LHCN-M2 (cell line): Measurements from ENCODE around the gene WDR5. TPM values are rescaled to one million over a fixed set of nuclear protein-coding genes. Genes with fewer than 3 reads are reported as not detected.

Source experiments
- DNase-seq: peaks from one replicate; pipeline ENCODE4 v3.0.0-alpha.2; 2012; ENCODE audit warnings: low read depth
- total RNA-seq: library from RNA; depleted of rRNA; stranded (reverse); fragments of >200 nt; gene quantifications from 2 replicates; pipeline ENCODE4 v1.2.3, GENCODE V29; 2014

The WDR5 gene
- total RNA-seq, 1 experiment from 2014 or later: 38.6 TPM

DNA sequence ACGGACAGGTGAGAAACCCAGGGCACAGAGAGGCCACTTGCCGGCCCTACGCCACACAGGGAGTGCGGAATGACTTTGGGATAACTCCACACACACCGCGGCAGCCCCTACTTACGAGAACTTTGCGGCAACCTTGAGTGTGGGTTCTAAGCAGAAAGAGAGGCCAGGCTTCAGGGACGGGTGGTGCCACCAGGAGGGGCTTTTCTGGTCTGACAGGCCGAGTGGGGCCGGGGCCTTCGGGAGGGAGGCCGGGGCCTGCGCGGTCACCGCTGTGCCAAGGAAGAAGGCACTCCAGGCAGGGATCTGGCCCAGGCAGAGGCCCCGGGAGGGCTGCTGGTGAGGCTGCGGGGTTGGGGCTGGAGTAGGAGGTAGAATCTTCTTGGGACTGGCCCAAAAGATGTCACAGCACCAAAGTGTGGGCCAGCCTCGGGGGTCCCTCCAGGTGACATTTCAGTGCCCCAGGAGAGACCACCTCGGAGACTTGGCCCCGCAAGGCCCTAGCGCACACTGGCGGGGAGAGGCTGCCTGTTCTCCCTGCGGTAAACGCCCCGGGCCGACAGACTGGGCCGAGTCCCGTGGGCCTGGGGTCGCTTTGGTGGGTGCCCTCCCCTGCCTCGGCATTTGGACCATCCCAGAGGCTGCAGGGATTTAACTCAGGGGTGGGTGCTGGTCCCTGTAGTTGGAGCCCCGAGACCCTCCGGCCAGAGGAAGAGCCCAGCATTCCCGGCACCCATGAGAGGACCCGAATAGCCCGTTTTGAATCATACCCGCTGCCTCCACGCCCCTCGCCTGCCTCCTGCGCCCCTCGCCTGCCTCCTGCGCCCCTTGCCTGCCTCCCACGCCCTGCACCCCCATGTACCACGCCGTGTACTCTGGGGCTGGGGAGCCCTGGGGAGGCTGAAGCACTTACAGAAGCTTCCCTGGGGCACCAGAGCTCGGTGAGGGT is 37.5 kb downstream of the WDR5 start:
- DNase-seq: no peak

DNA sequence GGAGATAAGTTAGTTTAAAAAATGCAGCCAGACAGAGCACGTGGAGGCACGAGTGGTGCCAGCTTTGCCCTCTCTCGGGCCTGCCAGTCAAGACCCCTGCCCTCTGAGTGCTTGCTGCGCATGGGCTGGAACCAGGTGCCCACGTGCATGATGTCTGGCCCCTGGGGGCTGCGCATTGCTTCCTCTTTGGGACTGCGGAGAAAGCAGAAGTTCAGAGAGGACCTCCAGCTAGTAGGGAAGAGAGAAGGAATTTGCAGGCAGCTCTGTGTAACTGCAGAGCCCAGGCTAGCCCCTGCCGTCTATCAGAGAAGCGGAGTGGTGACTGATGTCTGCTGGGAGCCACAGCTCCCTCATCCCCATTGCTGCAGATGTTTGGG is 38.2 kb downstream of the WDR5 start:
- DNase-seq: no peak

DNA sequence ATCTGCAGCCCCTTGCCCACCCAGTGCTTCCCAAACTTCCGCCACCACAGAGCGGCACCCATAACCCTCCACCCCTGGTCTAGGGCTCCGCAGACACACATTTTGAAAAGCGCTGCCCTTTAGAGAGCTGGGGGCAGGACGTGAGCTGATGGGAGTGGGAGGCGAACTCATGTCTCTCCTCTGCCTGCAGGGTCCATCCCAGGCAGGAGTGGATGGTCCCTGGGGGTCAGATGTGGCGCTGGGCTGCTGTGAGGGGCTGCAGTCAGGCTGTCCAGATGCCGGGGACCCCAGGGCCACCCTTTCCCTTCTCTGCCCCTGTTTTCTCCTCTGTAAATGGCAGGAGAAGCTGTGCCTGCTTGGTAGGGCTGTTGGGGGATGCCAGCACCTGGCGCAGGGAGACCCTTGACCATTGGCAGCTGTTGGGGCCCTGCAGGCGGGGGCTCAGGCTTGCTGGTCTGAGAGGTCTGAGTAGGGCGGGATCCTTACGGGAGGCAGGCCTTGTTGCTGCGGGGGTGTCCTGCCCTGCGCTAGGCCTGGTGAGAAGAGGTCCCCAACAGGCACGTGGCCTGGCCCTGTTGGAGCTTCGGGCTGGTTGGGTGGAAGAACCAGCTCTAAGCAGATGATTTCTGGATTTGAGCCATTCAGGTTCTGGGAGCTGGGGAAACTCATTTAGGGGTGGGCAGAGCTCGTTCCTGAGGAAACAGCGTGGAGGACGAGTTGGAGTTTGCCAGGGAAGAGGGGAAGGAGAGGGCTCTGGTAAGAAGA is 38.8 kb downstream of the WDR5 start:
- no peak for DNase-seq

DNA sequence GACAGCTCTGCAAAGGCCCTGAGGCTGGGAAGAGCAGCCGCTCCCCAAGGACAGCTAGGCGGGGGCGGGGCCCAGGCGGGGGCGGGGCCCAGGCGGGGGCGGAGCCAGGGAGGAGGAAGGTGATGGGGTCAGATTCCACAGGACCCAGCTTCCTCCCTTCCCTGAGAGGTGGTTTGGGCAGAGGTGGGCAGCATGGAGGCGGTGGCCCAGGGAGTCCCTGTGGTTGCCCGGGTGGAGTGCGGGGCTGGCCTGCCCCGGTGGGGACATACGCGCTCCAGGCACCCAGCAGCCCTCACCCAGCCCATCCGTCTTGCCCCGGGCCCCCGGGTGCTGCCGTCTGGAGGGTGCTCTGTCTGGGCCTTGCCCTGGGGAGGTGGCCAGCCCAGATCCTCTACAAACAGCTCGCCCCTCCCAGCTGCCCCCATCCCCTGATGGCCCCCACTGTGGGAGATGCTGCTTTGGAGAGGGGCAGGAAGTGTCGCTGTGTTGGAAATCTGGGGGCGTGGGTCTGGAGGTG is 39.5 kb downstream of the WDR5 start:
- DNase-seq: no peak

DNA sequence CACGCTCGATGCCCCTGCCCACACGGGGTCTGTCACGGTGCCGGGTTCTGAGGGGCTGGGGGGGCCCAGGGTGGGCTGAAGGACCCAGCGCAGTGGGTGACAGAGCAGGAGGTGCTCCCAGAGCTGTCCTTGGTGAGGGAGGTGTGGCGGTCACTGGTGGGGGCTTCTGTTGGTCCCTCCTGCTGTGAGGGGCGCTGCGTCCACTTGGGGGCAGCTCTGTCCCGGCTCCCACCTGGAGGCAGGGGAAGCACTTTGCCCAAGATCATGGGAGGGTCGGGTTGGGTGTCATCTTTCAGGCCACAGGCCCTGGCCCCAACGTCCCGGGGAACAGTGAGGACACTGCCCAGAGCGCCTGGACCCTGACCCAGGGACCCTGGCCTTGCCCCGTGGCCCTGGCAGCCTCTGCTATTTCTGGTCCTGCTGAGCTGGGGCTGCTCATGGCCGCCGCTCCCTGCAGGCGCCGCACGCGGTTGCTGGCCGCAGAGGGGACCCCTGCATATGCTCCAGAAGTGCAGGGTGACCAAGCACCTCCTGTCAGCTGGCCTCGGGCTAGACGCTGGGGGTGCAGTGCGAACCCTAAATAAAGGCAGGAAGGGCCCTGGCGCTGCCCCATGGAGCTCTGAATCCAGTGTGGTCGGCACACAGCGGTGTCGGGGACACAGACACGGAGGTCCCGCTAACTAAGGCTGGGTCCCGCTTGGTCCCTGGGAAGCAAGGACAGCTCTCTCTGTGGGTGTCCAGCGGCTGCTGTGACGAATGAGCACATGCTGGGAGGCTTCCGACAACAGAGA is 40.1 kb downstream of the WDR5 start:
- DNase-seq: no peak

DNA sequence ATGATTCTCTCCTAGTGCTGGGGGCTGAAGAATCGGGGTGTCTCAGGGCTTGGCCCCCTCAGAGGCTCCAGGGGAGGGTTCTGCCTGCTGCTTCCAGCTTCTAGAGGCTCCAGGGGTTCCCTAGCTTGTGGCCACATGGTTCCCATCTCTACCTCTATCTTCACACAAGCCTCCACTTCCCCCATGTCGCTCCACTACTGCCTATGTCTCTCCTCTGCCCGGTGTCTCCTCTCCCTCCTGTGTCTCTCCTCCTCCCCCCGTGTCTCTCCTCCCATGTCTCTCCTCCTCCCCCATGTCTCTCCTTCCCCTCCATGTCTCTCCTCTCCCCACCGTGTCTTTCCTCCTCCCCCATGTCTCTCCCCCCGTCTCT is 40.7 kb downstream of the WDR5 start:
- DNase-seq: no peak

DNA sequence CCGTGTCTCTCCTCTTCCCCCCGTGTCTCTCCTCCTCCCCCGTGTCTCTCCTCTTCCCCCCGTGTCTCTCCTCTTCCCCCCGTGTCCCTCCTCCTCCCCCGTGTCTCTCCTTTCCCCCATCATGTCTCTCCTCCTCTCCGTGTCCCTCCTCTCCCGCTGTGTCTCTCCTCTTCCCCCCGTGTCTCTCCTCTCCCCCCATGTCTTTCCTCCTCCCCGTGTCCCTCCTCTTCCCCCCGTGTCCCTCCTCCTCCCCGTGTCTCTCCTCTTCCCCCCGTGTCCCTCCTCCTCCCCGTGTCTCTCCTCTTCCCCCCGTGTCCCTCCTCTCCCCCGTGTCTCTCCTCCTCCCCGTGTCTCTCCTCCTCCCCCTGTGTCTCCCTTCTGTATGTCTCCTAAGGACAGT is 41.3 kb downstream of the WDR5 start:
- no peak for DNase-seq

DNA sequence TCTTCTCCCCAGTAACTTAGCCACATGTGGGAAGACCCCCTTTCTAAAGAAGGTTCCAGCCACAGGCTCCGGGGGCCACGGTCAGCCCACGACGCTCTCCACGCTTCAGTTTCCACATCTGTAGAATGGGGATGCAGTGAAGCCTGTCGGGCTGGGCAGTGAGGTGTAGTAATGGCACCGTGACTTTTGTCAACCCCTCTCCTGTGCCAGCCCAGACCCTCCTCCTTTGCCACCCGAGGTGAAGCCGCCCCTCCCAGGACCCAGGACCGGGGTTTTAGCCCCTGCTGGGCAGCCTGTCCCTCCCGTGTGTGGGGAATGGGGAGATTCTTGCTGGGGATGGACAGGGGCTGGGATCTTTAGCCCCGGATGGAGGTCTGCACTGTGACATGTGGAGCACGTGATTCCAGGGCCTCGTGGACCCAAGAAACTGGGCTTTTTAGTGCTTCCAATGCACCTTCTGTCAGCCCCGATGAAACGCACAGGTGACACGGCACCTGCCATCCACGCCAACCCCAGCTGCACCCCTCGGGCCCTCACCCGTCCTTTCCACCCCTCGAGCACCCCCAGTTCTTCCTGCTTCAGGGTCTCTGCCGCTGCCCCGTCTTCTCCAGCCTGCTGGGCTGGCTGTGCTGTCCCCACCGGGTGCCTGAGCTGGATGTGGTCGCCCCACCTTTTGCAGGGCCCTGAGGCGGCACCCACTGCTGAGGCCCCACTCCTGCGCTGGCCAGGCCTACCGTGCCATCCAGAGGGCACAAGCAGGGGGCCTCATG is 41.9 kb downstream of the WDR5 start:
- no peak for DNase-seq

DNA sequence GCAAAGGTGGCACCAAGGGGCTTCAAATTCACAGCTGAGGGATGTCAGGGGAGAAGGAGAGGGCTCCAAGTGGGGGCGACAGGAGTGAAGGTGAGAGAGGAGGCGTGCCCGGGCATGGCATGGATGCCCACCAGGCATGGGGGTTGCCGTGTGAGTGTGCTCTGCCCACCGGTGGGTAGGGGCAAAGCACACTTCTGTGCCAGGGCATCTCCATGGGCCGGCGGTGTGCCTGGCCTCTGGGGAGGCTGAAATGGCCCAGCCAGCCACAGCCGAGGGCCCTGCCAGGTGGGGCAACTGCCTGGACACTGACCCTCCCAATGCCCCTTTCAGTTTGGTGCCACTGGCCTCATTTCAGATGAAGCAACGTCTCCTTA is 42.5 kb downstream of the WDR5 start:
- no peak for DNase-seq

DNA sequence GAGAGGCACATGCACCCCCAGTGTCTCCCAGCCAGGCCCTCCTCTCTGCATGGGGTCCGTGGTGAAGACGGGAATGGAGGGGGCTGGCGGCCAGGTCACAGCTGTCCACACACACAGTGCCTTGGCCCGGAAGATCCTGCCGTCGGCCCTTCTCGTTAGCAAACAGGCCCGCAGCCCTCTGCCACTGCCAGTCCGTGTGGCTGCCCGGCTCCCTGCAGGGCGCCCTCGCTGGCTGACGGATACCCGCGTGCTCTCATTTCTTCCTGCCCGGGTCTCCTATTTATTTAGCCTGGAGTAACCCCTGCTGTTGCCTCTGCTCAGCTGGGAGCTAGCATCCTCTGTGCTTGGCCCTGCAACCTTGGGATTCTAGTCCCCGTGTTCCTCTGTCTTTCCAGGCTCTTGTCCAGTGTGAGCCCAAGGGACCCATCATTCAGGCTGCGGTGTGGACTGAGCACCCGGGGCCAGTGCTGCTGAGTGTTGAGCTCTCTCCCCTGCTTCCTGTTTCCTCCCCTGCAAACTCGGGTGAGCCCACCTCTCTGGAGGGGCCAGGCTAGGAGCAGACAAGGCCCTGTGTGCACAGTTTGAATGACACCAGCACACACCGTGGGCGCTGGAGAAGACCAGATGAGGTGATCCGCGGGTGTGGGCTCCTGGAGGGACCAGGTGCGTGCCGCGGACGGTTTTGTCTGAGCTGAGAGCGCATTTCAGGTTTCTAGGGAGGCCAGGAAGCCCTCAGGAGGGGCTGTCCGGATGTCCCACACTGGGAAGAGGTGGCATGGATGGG is 43.1 kb downstream of the WDR5 start:
- DNase-seq: peak; percentile 39

DNA sequence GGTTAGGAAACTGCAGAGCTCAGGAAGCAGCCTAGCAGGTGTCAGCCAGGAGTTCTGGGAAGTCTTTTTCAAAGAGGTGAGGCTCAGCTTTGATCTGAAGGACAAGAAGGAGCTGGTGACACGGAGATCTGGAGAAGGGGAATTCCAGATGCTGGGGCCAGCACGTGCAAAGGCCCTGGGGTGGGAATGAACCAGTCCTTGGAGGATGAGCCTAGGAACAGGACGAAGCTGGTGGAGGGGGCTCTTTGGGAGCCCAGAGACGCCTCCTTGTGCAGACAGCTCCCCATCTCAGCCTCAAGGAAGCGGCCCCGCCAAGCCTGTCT is 43.7 kb downstream of the WDR5 start:
- DNase-seq: no peak

DNA sequence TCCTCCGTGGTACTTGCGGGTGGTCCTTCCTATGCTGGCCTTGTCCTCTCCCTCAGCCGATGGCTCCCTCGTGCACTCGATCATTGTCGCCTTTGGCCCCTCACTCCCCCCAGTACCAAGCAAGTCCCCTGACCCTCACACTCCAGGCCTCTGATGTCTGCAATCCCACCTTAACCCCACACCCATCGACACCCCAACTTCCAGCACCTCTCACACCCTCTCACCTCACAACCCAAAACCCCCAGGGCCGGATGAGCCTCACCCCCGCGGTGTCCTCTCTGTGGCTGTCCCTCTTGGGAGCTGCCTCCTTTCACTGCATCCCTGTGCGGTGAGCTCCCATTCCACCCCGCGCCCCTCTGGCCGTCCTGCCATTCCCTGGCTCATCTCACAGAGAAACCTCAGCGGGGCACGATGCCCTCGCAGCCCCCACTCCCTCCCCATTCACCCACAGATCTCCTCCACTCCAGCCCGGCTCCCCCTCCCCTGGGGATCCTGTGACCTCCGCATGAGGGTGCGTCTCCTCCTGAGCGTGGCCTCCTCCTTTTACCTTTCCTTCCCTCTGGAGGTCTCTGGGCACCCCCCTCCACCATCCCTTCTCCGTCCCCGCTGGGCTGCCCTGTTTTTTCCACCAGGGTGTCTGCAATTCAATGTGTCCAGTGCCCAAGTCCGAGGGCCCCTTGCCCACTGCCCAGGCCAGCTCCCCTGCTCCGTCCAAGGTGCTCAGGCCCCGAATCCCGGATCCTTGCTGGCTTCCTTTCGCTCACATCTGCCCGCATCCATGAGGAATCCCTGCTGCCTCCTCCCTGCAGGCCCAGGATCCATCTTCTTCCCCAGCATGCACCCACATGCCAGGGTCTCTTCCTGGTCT is 44.3 kb downstream of the WDR5 start:
- no peak for DNase-seq

DNA sequence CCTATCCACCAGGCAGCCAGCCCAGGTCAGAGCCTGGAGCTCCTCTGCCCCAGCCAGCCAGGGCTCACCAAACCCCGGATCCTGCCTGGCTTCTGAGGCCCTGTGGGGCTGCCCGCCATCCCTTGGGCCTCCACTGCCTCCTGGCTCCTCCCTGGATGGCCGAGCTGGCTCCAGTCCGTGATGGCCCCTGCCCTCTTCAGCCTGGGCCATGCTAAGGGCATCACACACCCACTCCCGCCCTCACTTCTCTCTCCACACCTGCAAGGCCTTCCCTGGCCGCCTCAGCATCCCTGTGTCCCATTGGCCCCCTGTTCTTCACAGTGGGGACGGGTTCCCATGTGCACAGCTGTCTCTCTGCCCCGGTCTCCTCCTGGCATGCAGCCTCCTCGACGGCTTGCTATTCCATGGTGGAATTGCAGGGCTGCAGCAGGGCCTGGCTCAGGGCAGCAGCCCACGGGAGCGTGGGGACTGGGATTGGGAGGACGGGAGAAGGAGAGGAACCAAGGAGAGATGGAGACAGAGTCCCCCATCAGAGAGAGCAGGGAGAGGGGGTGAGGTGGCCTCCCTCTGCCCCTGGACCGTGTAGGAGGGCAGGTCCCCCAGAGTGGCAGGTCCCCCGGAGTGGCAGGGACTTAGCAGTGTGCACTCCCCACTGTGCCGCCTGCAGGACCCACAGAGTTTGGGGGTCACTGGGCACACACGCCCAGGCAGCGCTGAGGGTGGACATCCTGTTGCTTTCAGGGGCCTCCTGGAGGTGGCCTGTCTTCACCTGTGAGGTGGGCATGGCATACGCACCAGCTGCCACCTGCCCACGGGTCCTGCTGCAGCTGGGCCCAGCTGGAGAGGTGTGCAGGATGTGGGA is 45.1 kb downstream of the WDR5 start:
- no peak for DNase-seq

DNA sequence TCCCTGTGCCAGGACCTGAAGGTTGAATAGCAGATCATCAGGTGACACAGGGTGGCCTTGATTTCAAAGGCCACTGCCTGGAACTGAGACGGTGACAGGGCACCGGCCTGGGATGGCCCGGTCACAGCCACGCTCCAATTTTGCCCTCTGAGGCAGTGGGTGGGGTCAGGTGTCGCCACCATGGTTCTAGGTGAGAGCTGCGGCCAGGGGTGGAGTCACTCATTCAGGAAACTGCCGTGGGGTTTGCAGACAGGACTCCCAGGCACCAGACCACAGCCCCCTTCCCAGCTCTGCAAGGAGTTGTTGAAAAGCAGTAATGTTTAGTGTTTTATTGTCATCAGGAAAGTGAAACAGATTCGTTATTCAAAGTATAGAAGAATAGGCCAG is 45.8 kb downstream of the WDR5 start:
- DNase-seq: no peak

DNA sequence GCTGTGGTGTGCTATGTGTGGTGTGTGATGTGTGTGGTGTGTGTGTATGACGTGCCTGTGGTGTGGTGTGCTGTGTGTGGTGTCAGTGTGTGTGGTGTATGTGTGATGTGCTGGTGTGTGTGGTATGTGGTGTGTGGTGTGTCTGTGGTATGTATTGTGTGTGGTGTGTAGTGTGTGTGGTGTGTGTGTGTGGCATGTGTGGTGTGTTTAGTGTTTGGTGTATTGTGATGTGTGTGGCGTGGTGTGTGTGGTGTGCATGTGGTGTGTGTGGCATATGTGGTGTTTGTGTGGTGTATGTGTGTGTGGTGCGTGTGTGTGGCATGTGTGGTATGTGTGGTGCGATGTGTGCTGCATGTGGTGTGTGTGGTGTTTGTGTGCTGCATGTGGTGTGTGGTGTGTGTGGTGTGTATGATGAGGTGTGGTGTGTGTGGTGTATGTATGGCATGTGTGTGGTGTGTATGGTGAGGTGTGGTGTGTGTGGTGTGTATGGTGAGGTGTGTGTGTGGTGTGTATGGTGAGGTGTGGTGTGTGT is 46.7 kb downstream of the WDR5 start:
- DNase-seq: no peak

DNA sequence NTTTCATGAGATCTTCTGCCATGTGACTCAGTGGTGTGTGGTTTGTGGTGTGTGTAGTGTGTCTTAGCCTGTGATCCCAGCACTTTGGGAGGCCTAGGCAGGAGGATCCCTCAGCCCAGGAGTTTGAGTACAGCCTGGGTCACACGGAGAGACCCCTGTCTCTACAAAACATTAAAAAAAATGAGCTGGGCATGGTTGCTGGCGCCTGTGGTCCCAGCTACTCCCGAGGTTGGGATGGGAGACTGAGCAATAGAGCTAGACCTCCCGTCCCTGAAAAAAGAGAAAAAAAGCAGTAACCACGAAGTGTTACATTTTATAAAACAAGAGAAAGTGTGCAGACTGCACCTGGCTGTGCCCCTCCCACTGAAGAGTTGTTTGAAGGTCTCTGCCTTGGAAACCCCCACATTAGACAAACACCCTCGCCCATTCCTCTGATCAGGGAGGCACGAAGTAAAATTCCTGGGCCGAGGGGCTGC is 49.7 kb downstream of the WDR5 start:
- no peak for DNase-seq

DNA sequence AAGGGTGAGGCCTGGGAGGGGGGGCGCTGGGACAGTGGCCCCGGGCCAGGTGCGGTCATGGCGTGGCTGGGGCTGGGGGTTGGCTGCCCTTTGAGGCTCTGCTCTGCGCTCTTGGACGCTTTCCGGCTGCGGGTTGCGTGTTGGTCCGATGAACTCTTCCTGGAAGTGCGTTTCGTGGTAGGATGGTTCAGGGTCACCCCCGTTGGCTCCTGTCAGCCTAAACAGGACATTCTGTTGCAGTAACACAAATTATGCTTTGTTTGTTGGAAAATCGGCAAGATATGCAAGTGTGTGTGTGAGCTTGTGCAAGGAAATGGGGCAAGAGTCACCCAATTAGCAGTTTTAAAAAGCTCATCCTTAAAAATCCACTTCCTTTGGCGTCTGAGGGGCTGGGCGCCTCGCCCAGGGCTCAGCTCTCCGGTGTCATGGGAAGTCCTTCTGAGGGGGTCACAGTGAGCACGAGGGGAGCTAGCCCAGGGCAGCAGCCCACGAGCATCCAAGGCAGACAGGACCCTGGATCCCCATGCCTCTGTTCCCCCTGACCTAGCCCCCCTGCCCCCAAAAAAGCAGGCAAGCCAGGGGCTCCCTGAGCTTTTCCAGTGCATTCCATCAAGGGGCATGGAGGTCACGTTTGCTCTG is 50.7 kb downstream of the WDR5 start:
- no peak for DNase-seq

DNA sequence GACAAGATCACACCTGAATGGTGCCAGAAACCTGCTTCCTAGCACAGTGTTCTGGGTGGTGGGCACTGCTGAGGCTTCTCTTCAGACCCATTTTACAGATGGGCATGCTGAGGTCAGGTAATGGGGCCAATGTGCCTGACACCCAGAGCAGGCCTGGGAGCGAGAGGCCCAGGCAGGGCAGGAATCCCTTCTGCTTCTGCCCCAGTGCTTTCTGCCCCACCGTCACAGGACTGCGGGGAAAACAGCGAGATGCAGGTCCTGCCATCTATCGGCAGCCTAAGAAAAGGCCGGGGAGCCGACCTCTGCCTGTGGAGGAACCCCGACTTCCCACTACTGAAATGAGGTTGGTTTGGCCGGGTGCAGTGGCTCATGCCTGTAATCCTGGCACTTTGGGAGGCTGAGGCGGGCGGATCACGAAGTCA is 51.2 kb downstream of the WDR5 start:
- no peak for DNase-seq
